HL-60 (cell line): Measurements from ENCODE around the gene PKP4.

ENCODE experiments used
- DNase-seq, 2 experiments: peaks; one replicate each; pipeline ENCODE4 v3.0.0-alpha.2; 2010 to 2020; ENCODE audit warnings: low read depth in 1 of 2, low spot score in 1 of 2
- H3K27ac ChIP-seq: fragments of 250-450 bp; sonication (Bioruptor Pico); replicated peaks from 2 replicates; pipeline ENCODE4 v1.5.1; 2020; ENCODE audit warnings: mild to moderate bottlenecking, moderate library complexity
- H3K27me3 ChIP-seq: fragments of 250-450 bp; sonication (Bioruptor Pico); 2 replicates; pipeline ENCODE4 v1.5.1; 2021; ENCODE audit warnings: mild to moderate bottlenecking, moderate library complexity; ENCODE audit not compliant: insufficient read depth, poor library complexity, severe bottlenecking
- H3K4me3 ChIP-seq: replicated peaks from 2 replicates; pipeline ENCODE4 v1.5.1; 2011; ENCODE audit warnings: mild to moderate bottlenecking, control low read depth, low read length; ENCODE audit not compliant: insufficient read depth
- GABPA ChIP-seq: IDR thresholded peaks from 2 replicates; pipeline ENCODE4 v1.6.1; 2012; ENCODE audit warnings: low read depth
- POLR2AphosphoS5 ChIP-seq: IDR thresholded peaks from 2 replicates; pipeline ENCODE4 v1.6.1; 2012; ENCODE audit warnings: low read depth
- SPI1 ChIP-seq: IDR thresholded peaks from 2 replicates; pipeline ENCODE4 v1.6.1; 2012; ENCODE audit warnings: low read depth, mild to moderate bottlenecking, borderline replicate concordance
- TF ChIP-seq, protein P1 (sequence below): IDR thresholded peaks from 2 replicates; pipeline ENCODE4 v1.6.1; 2012; ENCODE audit warnings: low read depth; ENCODE audit not compliant: insufficient replicate concordance
- TF ChIP-seq, protein P2 (sequence below): IDR thresholded peaks from one replicate; pipeline ENCODE4 v1.5.1; 2011; ENCODE audit warnings: low read length, control low read depth, inconsistent platforms; ENCODE audit not compliant: insufficient read depth

The PKP4 gene

DNA sequence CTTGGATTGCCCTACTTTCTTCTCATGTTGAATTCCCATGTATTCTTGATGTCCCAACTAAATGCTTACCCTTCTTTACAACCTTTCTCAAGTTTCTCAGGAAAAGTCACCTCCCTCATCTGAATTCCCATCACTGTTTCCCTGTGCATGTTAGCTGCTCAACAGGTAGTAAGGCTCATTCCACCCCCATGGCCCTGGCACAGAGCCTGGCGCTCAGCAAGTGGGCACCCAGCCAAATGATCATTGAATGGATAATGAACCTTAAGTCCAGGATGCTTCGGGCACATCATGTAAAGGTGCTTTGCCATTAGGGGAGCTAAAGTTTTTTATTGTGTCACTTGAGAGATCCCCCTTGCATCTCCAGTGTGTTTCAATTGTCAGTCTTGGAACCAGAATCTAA lies 124.0 kb downstream of the PKP4 start:
- H3K27me3 ChIP-seq, result no peaks in the 10 kb centered on the region
- H3K27ac ChIP-seq, result no peak overlapping the region
- no peak overlapping the region for H3K4me3 ChIP-seq
- TF ChIP-seq POLR2AphosphoS5 (no peak), SPI1 (no peak), GABPA (no peak)
- TF ChIP-seq, protein P1, sequence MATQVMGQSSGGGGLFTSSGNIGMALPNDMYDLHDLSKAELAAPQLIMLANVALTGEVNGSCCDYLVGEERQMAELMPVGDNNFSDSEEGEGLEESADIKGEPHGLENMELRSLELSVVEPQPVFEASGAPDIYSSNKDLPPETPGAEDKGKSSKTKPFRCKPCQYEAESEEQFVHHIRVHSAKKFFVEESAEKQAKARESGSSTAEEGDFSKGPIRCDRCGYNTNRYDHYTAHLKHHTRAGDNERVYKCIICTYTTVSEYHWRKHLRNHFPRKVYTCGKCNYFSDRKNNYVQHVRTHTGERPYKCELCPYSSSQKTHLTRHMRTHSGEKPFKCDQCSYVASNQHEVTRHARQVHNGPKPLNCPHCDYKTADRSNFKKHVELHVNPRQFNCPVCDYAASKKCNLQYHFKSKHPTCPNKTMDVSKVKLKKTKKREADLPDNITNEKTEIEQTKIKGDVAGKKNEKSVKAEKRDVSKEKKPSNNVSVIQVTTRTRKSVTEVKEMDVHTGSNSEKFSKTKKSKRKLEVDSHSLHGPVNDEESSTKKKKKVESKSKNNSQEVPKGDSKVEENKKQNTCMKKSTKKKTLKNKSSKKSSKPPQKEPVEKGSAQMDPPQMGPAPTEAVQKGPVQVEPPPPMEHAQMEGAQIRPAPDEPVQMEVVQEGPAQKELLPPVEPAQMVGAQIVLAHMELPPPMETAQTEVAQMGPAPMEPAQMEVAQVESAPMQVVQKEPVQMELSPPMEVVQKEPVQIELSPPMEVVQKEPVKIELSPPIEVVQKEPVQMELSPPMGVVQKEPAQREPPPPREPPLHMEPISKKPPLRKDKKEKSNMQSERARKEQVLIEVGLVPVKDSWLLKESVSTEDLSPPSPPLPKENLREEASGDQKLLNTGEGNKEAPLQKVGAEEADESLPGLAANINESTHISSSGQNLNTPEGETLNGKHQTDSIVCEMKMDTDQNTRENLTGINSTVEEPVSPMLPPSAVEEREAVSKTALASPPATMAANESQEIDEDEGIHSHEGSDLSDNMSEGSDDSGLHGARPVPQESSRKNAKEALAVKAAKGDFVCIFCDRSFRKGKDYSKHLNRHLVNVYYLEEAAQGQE, result no peak
- TF ChIP-seq, protein P2, sequence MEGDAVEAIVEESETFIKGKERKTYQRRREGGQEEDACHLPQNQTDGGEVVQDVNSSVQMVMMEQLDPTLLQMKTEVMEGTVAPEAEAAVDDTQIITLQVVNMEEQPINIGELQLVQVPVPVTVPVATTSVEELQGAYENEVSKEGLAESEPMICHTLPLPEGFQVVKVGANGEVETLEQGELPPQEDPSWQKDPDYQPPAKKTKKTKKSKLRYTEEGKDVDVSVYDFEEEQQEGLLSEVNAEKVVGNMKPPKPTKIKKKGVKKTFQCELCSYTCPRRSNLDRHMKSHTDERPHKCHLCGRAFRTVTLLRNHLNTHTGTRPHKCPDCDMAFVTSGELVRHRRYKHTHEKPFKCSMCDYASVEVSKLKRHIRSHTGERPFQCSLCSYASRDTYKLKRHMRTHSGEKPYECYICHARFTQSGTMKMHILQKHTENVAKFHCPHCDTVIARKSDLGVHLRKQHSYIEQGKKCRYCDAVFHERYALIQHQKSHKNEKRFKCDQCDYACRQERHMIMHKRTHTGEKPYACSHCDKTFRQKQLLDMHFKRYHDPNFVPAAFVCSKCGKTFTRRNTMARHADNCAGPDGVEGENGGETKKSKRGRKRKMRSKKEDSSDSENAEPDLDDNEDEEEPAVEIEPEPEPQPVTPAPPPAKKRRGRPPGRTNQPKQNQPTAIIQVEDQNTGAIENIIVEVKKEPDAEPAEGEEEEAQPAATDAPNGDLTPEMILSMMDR, result no peak
- DNase-seq, result no peak

DNA sequence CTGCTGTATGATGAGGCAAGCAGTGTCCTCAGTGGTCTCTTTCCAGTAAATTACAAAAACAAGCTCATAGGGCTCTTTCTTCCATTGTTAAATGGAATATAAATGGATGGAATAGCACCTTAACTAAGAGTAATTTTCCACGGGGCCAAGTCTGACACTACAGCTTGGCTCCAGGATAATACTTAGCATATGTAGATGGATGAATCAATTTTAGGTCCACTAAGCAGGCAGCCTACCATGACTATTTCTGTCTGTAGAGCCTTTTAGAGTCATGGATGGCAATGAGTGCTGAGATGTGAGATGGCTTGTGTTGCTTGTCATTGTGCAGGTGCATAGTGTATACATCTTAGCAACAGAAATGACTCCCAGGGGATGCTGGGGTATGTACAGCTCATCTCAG lies 125.9 kb downstream of the PKP4 start:
- TF ChIP-seq, protein P1, result no peak
- TF ChIP-seq, protein P2, result no peak
- TF ChIP-seq SPI1, result no peak
- TF ChIP-seq GABPA, result no peak
- TF ChIP-seq POLR2AphosphoS5, result no peak
- Histone ChIP-seq H3K4me3 (no peak overlapping the region), H3K27me3 (no peaks in the 10 kb centered on the region), H3K27ac (no peak overlapping the region)
- no peak for DNase-seq

- Histone ChIP-seq H3K27me3 (no peaks in the 10 kb centered on the region), H3K4me3 (no peak overlapping the region), H3K27ac (no peak overlapping the region)
- DNase-seq, result no peak
- TF ChIP-seq POLR2AphosphoS5, result no peak
- no peak for TF ChIP-seq GABPA
- no peak for TF ChIP-seq SPI1
- TF ChIP-seq, protein P1, result no peak
- TF ChIP-seq, protein P2, result no peak
Measured at GRCh38 chr2:158583923-158584322, 127.2 kb downstream of the PKP4 start.
